HG02973 (cell line): ENCODE measurements around the gene ZNF195.
"Not testable (repeated sequence)": the region's sequence is repeated elsewhere in the genome, so short reads cannot be mapped to it uniquely, and the experiment has no call there.

ENCODE experiments used
- ATAC-seq: cut with Tn5 transposase; IDR thresholded peaks from one replicate; pipeline ENCODE4 v1.9.1; 2021; ENCODE audit warnings: moderate library complexity; ENCODE audit not compliant: unreplicated experiment

The ZNF195 gene

GRCh38 chr11:3402861-3403250 is 23.9 kb upstream of the ZNF195 start:
- not testable (repeated sequence) for ATAC-seq

- ATAC-seq = not testable (repeated sequence)
Measured at GRCh38 chr11:3402181-3402860, 23.4 kb upstream of the ZNF195 start.

GRCh38 chr11:3401052-3401451 is 22.1 kb upstream of the ZNF195 start:
- ATAC-seq = not testable (repeated sequence)

- not testable (repeated sequence) for ATAC-seq
Measured at GRCh38 chr11:3398509-3398908, 19.6 kb upstream of the ZNF195 start.

GRCh38 chr11:3398106-3398505 is 19.2 kb upstream of the ZNF195 start:
- ATAC-seq = not testable (repeated sequence)

GRCh38 chr11:3397210-3397609 is 18.3 kb upstream of the ZNF195 start:
- not testable (repeated sequence) for ATAC-seq

- ATAC-seq = not testable (repeated sequence)
Measured at GRCh38 chr11:3395468-3395867, 16.5 kb upstream of the ZNF195 start.

GRCh38 chr11:3394956-3395355 is 16.0 kb upstream of the ZNF195 start:
- not testable (repeated sequence) for ATAC-seq

- not testable (repeated sequence) for ATAC-seq
Measured at GRCh38 chr11:3393450-3393849, 14.5 kb upstream of the ZNF195 start.

- ATAC-seq = no peak
Measured at GRCh38 chr11:3382613-3383285, 3.8 kb upstream of the ZNF195 start.

- no peak for ATAC-seq
Measured at GRCh38 chr11:3381794-3382193, 2.8 kb upstream of the ZNF195 start.

GRCh38 chr11:3380706-3381545 is 2.0 kb upstream of the ZNF195 start:
- no peak for ATAC-seq

- ATAC-seq = no peak
Measured at GRCh38 chr11:3375552-3375951, 3.4 kb downstream of the ZNF195 start.

GRCh38 chr11:3370311-3370870 is 8.6 kb downstream of the ZNF195 start:
- no peak for ATAC-seq

GRCh38 chr11:3369366-3369765 is 9.6 kb downstream of the ZNF195 start:
- ATAC-seq = no peak

GRCh38 chr11:3368199-3368598 is 10.7 kb downstream of the ZNF195 start:
- no peak for ATAC-seq

- ATAC-seq = no peak
Measured at GRCh38 chr11:3367221-3367620, 11.7 kb downstream of the ZNF195 start.

GRCh38 chr11:3359092-3359824 is 19.7 kb downstream of the ZNF195 start:
- no peak for ATAC-seq

GRCh38 chr11:3357994-3358676 is 20.8 kb downstream of the ZNF195 start:
- no peak for ATAC-seq

GRCh38 chr11:3357302-3357701 is 21.6 kb downstream of the ZNF195 start:
- ATAC-seq = no peak
